Bronchial epithelial cell (primary cell): ENCODE measurements around the gene CNTNAP4. TPM values are rescaled to one million over a fixed set of nuclear protein-coding genes. Genes with fewer than 3 reads are reported as not detected.

Experiments
- DNase-seq: peaks from one replicate; pipeline ENCODE4 v3.0.0-alpha.2; 2010; ENCODE audit warnings: low read depth
- FAIRE-seq: peaks from 2 replicates; lab custom pipeline; 2011; peaks lifted over from hg19 to GRCh38; lab: Jason Lieb, UNC
- H3K27me3 ChIP-seq: 2 replicates; pipeline ENCODE4 v1.5.1; 2011; ENCODE audit warnings: low read length; ENCODE audit not compliant: control insufficient read depth, insufficient read depth
- H3K36me3 ChIP-seq: 2 replicates; pipeline ENCODE4 v1.5.1; 2011; ENCODE audit warnings: low read length; ENCODE audit not compliant: control insufficient read depth, insufficient read depth
- H3K4me3 ChIP-seq: 2 replicates; pipeline ENCODE4 v1.5.1; 2011; ENCODE audit warnings: mild to moderate bottlenecking, low read depth, low read length, control low read depth
- CTCF ChIP-seq: IDR thresholded peaks from 2 replicates; pipeline ENCODE4 v1.5.1; 2011; ENCODE audit warnings: mild to moderate bottlenecking, moderate library complexity, low read length, control low read depth, inconsistent platforms; ENCODE audit not compliant: insufficient read depth, severe bottlenecking
- total RNA-seq: library from RNA; depleted of rRNA; stranded (reverse); fragments of >200 nt; gene quantifications from 2 replicates; pipeline ENCODE4 v1.2.1, GENCODE V29; 2014

CNTNAP4 gene
- total RNA-seq, 1 donor from 2014 or later, result not detected

GRCh38 chr16:76490036-76490639, 212.9 kb downstream of the CNTNAP4 start:
- no peak overlapping the region for H3K4me3 ChIP-seq
- FAIRE-seq, result no peak

GRCh38 chr16:76500006-76500405, 222.8 kb downstream of the CNTNAP4 start:
- no peak for DNase-seq
- TF ChIP-seq CTCF, result no peak
- Histone ChIP-seq H3K27me3 (no peaks in the 10 kb centered on the region), H3K36me3 (no peaks in the 10 kb centered on the region), H3K4me3 (no peak overlapping the region)
- no peak for FAIRE-seq

More at GRCh38 chr16:76490036-76490639, 212.9 kb downstream of the CNTNAP4 start:
- DNase-seq, result no peak
- Histone ChIP-seq H3K27me3 (no peaks in the 10 kb centered on the region), H3K36me3 (no peaks in the 10 kb centered on the region)
- no peak for TF ChIP-seq CTCF

- Histone ChIP-seq H3K36me3 (no peaks in the 10 kb centered on the region), H3K27me3 (no peaks in the 10 kb centered on the region), H3K4me3 (no peak overlapping the region)
- no peak for FAIRE-seq
- no peak for DNase-seq
- no peak for TF ChIP-seq CTCF
Measured at GRCh38 chr16:76502063-76502462, 224.9 kb downstream of the CNTNAP4 start.

GRCh38 chr16:76502555-76502954, 225.4 kb downstream of the CNTNAP4 start:
- TF ChIP-seq CTCF, result no peak
- Histone ChIP-seq H3K36me3 (no peaks in the 10 kb centered on the region), H3K27me3 (no peaks in the 10 kb centered on the region), H3K4me3 (no peak overlapping the region)
- DNase-seq, result no peak
- FAIRE-seq, result no peak

GRCh38 chr16:76503091-76503490, 225.9 kb downstream of the CNTNAP4 start:
- DNase-seq (no peak), FAIRE-seq (no peak)
- Histone ChIP-seq H3K4me3 (no peak overlapping the region), H3K36me3 (no peaks in the 10 kb centered on the region), H3K27me3 (no peaks in the 10 kb centered on the region)
- no peak for TF ChIP-seq CTCF

GRCh38 chr16:76511203-76511602, 234.0 kb downstream of the CNTNAP4 start:
- TF ChIP-seq CTCF, result no peak
- FAIRE-seq (no peak), DNase-seq (no peak)
- Histone ChIP-seq H3K36me3 (no peaks in the 10 kb centered on the region), H3K4me3 (no peak overlapping the region), H3K27me3 (no peaks in the 10 kb centered on the region)
